Right atrium auricular region (tissue), 2 donors: ENCODE data around the gene CNIH4. TPM values are rescaled to one million over a fixed set of nuclear protein-coding genes. Genes with fewer than 3 reads are reported as not detected.

Experiments
- DNase-seq: peaks from one replicate; pipeline ENCODE4 v3.0.0-alpha.2; 2019; ENCODE audit warnings: low spot score
- H3K27ac ChIP-seq, 2 donors: fragments of 200-600 bp; sonication (generic); 1 replicate in 1 of 2; 2 replicates in 1 of 2; pipeline ENCODE4 v1.5.1; 2016 to 2019
- H3K27me3 ChIP-seq, 2 donors: fragments of 200-600 bp; sonication (generic); one replicate each; pipeline versions ENCODE4 v1.5.1 to v1.6.0; 2017 to 2019
- H3K36me3 ChIP-seq: fragments of 200-600 bp; sonication (generic); one replicate; pipeline ENCODE4 v1.5.1; 2016
- H3K4me1 ChIP-seq, 2 donors: fragments of 200-600 bp; sonication (generic); one replicate each; pipeline versions ENCODE4 v1.5.1 to v1.6.0; 2017 to 2019
- H3K4me3 ChIP-seq, 2 donors: fragments of 200-600 bp; sonication (generic); 1 replicate in 1 of 2; 2 replicates in 1 of 2; pipeline ENCODE4 v1.5.1; 2017 to 2019; ENCODE audit warnings: mild to moderate bottlenecking in 1 of 2, moderate library complexity in 1 of 2
- H3K9me3 ChIP-seq, 2 donors: fragments of 200-600 bp; sonication (generic); one replicate each; pipeline ENCODE4 v1.5.1; 2019
- total RNA-seq, 2 donors: library from RNA; depleted of rRNA; stranded (reverse); fragments of >200 nt; gene quantifications; one replicate each; pipeline ENCODE4 v1.1.0, GENCODE V29; 2016
- TF ChIP-seq, protein P1 (sequence below), 2 donors: fragments of 200-600 bp; sonication (generic); IDR thresholded peaks; one replicate each; pipeline ENCODE4 v1.5.1; 2019; ENCODE audit warnings: antibody characterized with exemption in 2 of 2

The CNIH4 gene
- total RNA-seq, 2 donors from 2014 or later, result 18.2 to 22.4 TPM

DNA sequence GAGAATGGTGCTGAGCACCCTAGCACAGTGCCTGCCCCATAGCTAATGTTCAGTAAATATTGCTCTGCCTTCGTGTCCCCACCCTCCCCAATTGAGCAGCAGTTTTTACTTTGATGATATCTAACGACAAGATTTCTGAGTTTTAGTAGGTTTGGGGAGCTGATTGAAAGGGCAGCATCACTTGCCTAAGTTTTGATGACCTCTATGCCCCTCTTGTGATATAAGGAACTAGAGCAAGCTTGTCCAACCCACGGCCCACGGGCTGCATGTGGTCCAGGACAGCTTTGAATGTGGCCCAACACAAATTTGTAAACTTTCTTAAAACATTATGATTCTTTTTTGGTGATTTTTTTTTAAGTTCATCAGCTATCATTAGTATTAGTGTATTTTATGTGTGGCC is 1.6 kb downstream of the CNIH4 start:
- H3K9me3 ChIP-seq, result no peaks in the 10 kb centered on the region
- H3K4me1 ChIP-seq, result peaks cover 0 to 17% of the 10 kb centered on the region in 2 donors
- peak overlapping the region in 1 of 2 donors; percentile 86 for H3K4me3 ChIP-seq
- TF ChIP-seq, protein P1, sequence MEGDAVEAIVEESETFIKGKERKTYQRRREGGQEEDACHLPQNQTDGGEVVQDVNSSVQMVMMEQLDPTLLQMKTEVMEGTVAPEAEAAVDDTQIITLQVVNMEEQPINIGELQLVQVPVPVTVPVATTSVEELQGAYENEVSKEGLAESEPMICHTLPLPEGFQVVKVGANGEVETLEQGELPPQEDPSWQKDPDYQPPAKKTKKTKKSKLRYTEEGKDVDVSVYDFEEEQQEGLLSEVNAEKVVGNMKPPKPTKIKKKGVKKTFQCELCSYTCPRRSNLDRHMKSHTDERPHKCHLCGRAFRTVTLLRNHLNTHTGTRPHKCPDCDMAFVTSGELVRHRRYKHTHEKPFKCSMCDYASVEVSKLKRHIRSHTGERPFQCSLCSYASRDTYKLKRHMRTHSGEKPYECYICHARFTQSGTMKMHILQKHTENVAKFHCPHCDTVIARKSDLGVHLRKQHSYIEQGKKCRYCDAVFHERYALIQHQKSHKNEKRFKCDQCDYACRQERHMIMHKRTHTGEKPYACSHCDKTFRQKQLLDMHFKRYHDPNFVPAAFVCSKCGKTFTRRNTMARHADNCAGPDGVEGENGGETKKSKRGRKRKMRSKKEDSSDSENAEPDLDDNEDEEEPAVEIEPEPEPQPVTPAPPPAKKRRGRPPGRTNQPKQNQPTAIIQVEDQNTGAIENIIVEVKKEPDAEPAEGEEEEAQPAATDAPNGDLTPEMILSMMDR (IDR thresholded peaks at IDR 0.05), result no peak
- no peaks in the 10 kb centered on the region for H3K27me3 ChIP-seq
- no peaks in the 10 kb centered on the region for H3K36me3 ChIP-seq
- peak overlapping the region in 1 of 2 donors; percentile 94 for H3K27ac ChIP-seq
- DNase-seq, result no peak

- no peak overlapping the region for H3K27ac ChIP-seq
- DNase-seq, result no peak
- TF ChIP-seq, protein P1 (IDR thresholded peaks at IDR 0.05), result no peak
- peaks cover 0 to 17% of the 10 kb centered on the region in 2 donors for H3K4me1 ChIP-seq
- H3K36me3 ChIP-seq, result peaks cover 3% of the 10 kb centered on the region
- no peak overlapping the region for H3K4me3 ChIP-seq
- no peaks in the 10 kb centered on the region for H3K9me3 ChIP-seq
- no peaks in the 10 kb centered on the region for H3K27me3 ChIP-seq
These were observed 2.5 kb downstream of the CNIH4 start for GRCh38 chr1:224359207-224359606.

GRCh38 chr1:224368409-224368808 is 11.7 kb downstream of the CNIH4 start:
- TF ChIP-seq, protein P1 (IDR thresholded peaks at IDR 0.05), result no peak
- no peak overlapping the region for H3K27ac ChIP-seq
- no peak for DNase-seq
- peaks cover 70% of the 10 kb centered on the region for H3K36me3 ChIP-seq
- no peaks in the 10 kb centered on the region for H3K27me3 ChIP-seq
- H3K9me3 ChIP-seq, result no peaks in the 10 kb centered on the region
- no peak overlapping the region for H3K4me3 ChIP-seq
- no peaks in the 10 kb centered on the region for H3K4me1 ChIP-seq

DNA sequence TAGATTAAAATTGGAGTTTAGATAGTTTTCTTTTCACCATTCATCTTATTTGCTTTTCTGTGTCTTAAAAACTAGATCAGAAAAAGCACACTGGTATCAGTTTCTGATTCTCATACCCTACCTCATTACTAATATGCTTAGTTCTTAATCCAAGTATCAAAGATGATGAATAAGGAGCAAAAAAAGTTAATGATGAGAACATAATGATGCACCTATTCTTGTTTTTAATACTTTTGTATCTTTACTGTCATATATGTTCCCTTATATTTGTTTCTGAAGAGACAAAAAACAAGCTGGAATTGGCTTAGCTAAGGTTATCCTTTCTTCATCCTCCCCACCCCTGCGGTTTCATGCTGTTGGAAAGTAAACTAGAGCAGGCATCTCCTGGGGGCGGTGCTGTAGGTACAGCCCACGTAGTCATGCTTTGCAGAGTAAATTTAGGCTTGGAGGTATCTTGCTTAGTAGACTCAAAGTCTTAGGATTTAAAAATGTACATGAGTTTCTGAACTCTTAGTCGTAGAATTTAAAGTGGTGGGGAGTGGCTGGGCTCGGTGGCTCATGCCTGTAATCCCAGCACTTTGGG is 16.4 kb downstream of the CNIH4 start:
- H3K4me3 ChIP-seq, result no peak overlapping the region
- no peaks in the 10 kb centered on the region for H3K27me3 ChIP-seq
- DNase-seq, result no peak
- H3K4me1 ChIP-seq, result peaks cover 0 to 21% of the 10 kb centered on the region in 2 donors
- TF ChIP-seq, protein P1 (IDR thresholded peaks at IDR 0.05), result no peak
- H3K36me3 ChIP-seq, result peaks cover 76% of the 10 kb centered on the region
- no peak overlapping the region for H3K27ac ChIP-seq
- no peaks in the 10 kb centered on the region for H3K9me3 ChIP-seq

GRCh38 chr1:224375059-224375458 is 18.4 kb downstream of the CNIH4 start:
- TF ChIP-seq, protein P1 (IDR thresholded peaks at IDR 0.05), result no peak
- Histone ChIP-seq H3K27me3 (no peaks in the 10 kb centered on the region), H3K27ac (no peak overlapping the region), H3K4me1 (peaks cover 0 to 21% of the 10 kb centered on the region in 2 donors), H3K36me3 (peaks cover 66% of the 10 kb centered on the region), H3K4me3 (no peak overlapping the region), H3K9me3 (no peaks in the 10 kb centered on the region)
- no peak for DNase-seq

DNA sequence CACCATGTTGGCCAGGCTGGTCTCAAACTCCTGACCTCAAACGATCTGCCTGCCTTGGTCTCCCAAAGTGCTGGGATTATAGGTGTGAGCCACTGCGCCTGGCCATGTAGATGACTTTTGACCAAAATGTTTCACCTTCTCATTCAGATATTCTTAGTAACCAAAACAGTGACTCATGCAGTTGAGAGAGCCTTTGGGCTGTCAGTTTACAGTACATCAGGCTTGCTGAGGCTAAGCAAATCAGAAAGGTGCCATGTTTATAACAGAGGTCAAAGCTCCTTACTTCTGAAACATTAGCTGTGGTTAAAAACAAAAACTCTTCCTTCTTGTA is 21.0 kb downstream of the CNIH4 start:
- H3K36me3 ChIP-seq, result peaks cover 43% of the 10 kb centered on the region
- no peaks in the 10 kb centered on the region for H3K9me3 ChIP-seq
- H3K4me3 ChIP-seq, result no peak overlapping the region
- peak overlapping the region in 1 of 2 donors; percentile 48 for H3K27ac ChIP-seq
- peaks cover 0 to 21% of the 10 kb centered on the region in 2 donors for H3K4me1 ChIP-seq
- no peak for DNase-seq
- TF ChIP-seq, protein P1 (IDR thresholded peaks at IDR 0.05), result no peak
- H3K27me3 ChIP-seq, result no peaks in the 10 kb centered on the region
